IPS DF 4.7 (cell line): ENCODE measurements around the gene RPS6KB2.

Experiments used
- DNase-seq: peaks from one replicate; pipeline ENCODE4 v3.0.0-alpha.2; 2013; ENCODE audit warnings: low spot score; ENCODE audit errors: extremely low read depth

RPS6KB2 gene

GRCh38 chr11:67441731-67442351 lies 13.5 kb downstream of the RPS6KB2 start:
- no peak for DNase-seq

- no peak for DNase-seq
Observed at GRCh38 chr11:67442504-67443404, 14.5 kb downstream of the RPS6KB2 start.

- DNase-seq, result no peak
Observed at GRCh38 chr11:67445515-67445914, 17.2 kb downstream of the RPS6KB2 start.

DNA sequence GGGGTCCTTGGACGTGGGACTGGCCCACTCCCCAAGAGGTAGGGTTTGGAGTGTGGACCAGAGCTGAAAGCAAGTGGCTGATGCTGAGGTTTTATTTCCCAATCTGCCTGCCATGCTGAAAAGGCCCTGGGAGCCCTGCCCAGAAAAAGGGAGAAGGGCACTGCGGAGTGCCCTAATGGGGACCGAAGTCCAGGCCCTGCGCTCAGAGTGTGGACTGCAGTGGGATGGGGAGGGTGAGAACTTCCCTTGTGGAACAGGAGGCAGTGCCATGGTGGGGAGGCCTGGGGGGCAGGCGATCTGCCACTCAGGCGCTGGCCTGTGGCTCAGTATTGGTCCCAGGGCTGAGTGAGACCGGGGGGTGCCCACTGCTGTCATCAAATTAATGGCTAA lies 19.9 kb downstream of the RPS6KB2 start:
- no peak for DNase-seq

- no peak for DNase-seq
Observed at GRCh38 chr11:67449116-67449844, 21.0 kb downstream of the RPS6KB2 start.

- DNase-seq, result no peak
Observed at GRCh38 chr11:67450796-67451657, 22.7 kb downstream of the RPS6KB2 start.

DNA sequence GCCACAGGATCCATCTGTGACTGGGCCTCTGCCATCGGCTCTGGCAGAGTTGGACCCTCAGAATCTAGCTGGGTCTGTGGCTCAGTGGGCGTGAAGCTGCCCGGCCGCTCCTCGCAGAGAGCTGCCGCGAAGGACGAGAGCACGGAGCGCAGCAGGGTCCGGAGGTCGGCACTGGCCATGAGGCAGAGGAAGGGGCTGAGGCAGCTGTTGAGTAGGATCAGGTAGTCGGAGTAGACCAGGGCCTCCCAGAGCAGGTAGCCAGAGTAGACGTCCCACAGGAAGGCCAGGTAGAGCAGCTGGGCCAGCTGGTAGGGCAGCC lies 23.3 kb downstream of the RPS6KB2 start:
- DNase-seq, result no peak

GRCh38 chr11:67452141-67452952 lies 24.1 kb downstream of the RPS6KB2 start, which contains the start of gene GPR152:
GPR152 (minus strand) TSS chr11:67452729; CDS start chr11:67452724, 5 bp downstream.
- no peak for DNase-seq

GRCh38 chr11:67453816-67454732 lies 25.8 kb downstream of the RPS6KB2 start:
- DNase-seq, result no peak

DNA sequence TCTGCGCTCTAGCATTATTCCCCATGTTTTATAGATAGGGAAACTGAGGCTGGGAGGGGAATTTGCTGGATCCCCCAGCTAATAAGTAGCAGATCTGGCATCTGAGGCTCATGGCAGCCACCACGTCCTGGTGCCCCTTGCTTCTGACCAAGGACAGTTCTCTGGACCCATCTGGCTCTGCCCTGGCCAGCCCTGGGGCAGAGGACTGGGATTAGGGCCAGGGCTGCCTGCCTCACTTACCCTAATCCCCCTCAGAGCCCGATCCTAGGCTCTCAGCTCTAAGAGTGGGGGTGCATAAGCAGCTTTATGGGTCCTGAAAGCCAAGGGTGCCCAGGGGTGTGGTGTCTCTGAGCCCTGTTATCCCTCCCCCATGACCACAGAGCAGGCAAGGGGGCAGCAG lies 26.8 kb downstream of the RPS6KB2 start, which contains the start of gene CABP4:
CABP4 (plus strand) TSS at position 301 of the 400 bp plus-strand sequence; CDS start at position 371, 70 bp downstream.
- no peak for DNase-seq

DNA sequence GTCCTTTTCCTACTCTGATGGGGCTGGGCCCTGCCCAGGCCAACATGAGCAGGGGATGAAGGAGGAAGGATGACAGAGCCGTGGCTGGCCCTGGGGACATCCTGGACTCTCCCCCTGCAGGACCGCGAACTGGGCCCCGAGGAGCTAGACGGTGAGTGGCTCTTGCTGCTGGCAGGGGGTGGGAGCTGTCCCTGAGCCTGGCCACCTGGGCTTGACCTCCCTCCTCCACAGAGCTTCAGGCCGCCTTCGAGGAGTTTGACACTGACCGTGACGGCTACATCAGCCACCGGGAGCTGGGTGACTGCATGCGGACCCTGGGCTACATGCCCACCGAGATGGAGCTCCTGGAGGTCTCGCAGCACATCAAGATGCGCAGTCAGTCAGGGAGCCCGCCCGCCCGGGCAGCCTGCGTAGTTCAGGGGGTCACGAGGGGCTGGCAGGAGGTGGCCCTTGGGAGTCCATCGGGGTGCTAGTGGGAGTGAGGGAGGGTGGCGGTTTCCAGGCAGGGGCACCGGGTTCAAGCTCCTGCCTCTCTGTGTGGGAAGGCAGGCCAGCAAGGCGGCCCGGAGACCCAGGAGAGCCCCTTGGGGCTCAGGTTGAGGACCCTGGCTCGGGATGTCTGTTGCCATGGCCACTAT lies 27.9 kb downstream of the RPS6KB2 start:
- DNase-seq, result no peak

DNA sequence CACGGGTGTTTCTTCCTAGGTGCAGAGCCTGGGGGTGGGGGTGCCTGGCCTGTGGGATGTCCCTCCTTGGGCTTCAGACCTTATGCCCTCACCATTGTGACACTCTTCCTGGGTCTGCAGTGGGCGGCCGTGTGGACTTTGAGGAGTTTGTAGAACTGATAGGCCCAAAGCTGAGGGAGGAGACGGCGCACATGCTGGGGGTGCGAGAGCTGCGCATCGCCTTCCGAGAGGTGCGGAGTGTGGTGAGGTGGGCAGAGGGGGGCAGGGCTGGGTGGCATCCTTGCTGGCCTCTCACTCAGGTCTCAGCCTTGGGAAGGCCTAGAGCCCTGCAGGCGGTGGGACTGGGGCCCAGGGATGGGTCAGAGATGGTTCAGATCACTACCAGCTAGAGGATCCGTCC lies 29.2 kb downstream of the RPS6KB2 start:
- no peak for DNase-seq

- DNase-seq, result no peak
Observed at GRCh38 chr11:67458266-67458665, 30.0 kb downstream of the RPS6KB2 start.

DNA sequence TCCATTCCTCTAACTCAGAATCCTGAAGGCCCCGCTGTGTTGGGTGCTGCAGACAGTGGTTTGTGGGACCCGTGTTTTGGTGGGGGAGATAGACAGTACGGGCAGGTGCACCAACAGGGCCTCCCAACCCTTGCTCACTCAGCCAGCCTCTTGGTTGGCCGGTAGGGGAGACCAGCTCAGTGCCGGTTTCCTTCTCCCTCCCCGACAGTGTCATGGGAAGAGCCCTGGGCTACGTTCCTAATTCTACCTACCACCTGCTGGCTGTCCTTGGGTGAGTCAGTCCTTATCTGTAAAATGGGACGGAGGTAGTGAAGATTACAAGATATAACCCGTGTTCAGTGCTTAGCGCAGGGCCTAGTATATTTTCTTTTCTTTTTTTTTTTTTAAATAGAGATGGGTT lies 34.9 kb downstream of the RPS6KB2 start:
- no peak for DNase-seq

- DNase-seq, result no peak
Observed at GRCh38 chr11:67463680-67464410, 35.6 kb downstream of the RPS6KB2 start.

GRCh38 chr11:67464411-67465188 lies 36.3 kb downstream of the RPS6KB2 start:
- no peak for DNase-seq

GRCh38 chr11:67465189-67465510 lies 36.9 kb downstream of the RPS6KB2 start:
- DNase-seq, result no peak
